Gastroesophageal sphincter (tissue), 4 donors: ENCODE measurements around the gene EFEMP2. TPM values are rescaled to one million over a fixed set of nuclear protein-coding genes. Genes with fewer than 3 reads are reported as not detected.
A peak's percentile ranks its signal among the peaks of the same experiment; 100 is the strongest.

ENCODE experiments used
- ATAC-seq: fragments of 150-250 bp; one replicate; pipeline ENCODE4 v1.9.1; 2016; ENCODE audit warnings: mild to moderate bottlenecking, moderate library complexity
- H3K27ac ChIP-seq, 4 donors: fragments of 200-600 bp; sonication (generic) in 3 of 4; 1 replicate in 3 of 4; 2 replicates in 1 of 4; pipeline ENCODE4 v1.5.1; 2016 to 2019
- H3K27me3 ChIP-seq: fragments of 200-600 bp; sonication (generic); one replicate; pipeline ENCODE4 v1.5.1; 2019
- H3K36me3 ChIP-seq, 2 donors: fragments of 200-600 bp; sonication (generic); one replicate each; pipeline ENCODE4 v1.5.1; 2019; ENCODE audit warnings: control low read depth in 1 of 2
- H3K4me1 ChIP-seq, 3 donors: fragments of 200-600 bp; sonication (generic); 1 replicate in 2 of 3; 2 replicates in 1 of 3; pipeline ENCODE4 v1.5.1; 2016 to 2019; ENCODE audit warnings: control low read depth in 2 of 3
- H3K4me3 ChIP-seq, 2 donors: fragments of 200-600 bp; sonication (generic); one replicate each; pipeline ENCODE4 v1.5.1; 2019; ENCODE audit warnings: mild to moderate bottlenecking in 1 of 2, moderate library complexity in 1 of 2
- H3K9me3 ChIP-seq, 3 donors: fragments of 200-600 bp; sonication (generic); one replicate each; pipeline ENCODE4 v1.5.1; 2017 to 2019; ENCODE audit warnings: control low read depth in 2 of 3
- CTCF ChIP-seq, 4 experiments: fragments of 200-600 bp in 2 of 4; fragments of 450-650 bp in 2 of 4; sonication (generic) in 1 of 4; IDR thresholded peaks; one replicate each; pipeline ENCODE4 v1.5.1; 2017 to 2019; ENCODE audit warnings: antibody characterized with exemption in 4 of 4, mild to moderate bottlenecking in 2 of 4, moderate library complexity in 2 of 4
- EP300 ChIP-seq: sonication (generic); formaldehyde crosslinking; IDR thresholded peaks from one replicate; pipeline ENCODE4 v1.6.1; 2017; ENCODE audit warnings: antibody characterized with exemption, mild to moderate bottlenecking
- POLR2A ChIP-seq, 2 donors: fragments of 450-650 bp; IDR thresholded peaks; one replicate each; pipeline ENCODE4 v1.6.1; 2017; ENCODE audit warnings: antibody characterized with exemption in 2 of 2, mild to moderate bottlenecking in 2 of 2, moderate library complexity in 1 of 2
- POLR2AphosphoS5 ChIP-seq: sonication (generic); formaldehyde crosslinking; IDR thresholded peaks from one replicate; pipeline ENCODE4 v1.6.1; 2017; ENCODE audit warnings: antibody characterized with exemption
- WGBS, 2 donors: methylation state at CpG; one replicate each; pipeline ENCODE4 v1.1.5; 2018; ENCODE audit warnings: low coverage in 1 of 2; 5-methylcytosine and 5-hydroxymethylcytosine counted together
- total RNA-seq, 4 donors: library from RNA; depleted of rRNA; stranded (reverse); fragments of >200 nt; gene quantifications; one replicate each; pipeline ENCODE4 v1.1.0, GENCODE V29; 2016

Gene EFEMP2
- total RNA-seq, 4 donors from 2014 or later, result 55.6 to 92.8 (median 81.2) TPM

- 75 to 100% methylated on average over 2 of the region's 3 CpGs for WGBS, 2 donors
- no peak for ATAC-seq
- peaks cover 0 to 71% (median 44%) of the 10 kb centered on the region in 3 donors for H3K4me1 ChIP-seq
- H3K9me3 ChIP-seq, result no peaks in the 10 kb centered on the region
- H3K27me3 ChIP-seq, result no peaks in the 10 kb centered on the region
- H3K36me3 ChIP-seq, result peaks cover 0 to 24% of the 10 kb centered on the region in 2 donors
- TF ChIP-seq CTCF (IDR thresholded peaks at IDR 0.05) (no peak), EP300 (no peak)
- peak overlapping the region in 1 of 2 donors; percentile 99 for H3K4me3 ChIP-seq
- H3K27ac ChIP-seq, result peak overlapping the region in 3 of 4 donors; percentile 97 to 98 (median 97)
These were observed 44.5 kb upstream of the EFEMP2 start for GRCh38 chr11:65917077-65917433.

- no peak for ATAC-seq
- peak overlapping the region; percentile 66 to 98 (median 97) for H3K27ac ChIP-seq
- peaks cover 0 to 17% of the 10 kb centered on the region in 2 donors for H3K36me3 ChIP-seq
- no peaks in the 10 kb centered on the region for H3K9me3 ChIP-seq
- WGBS, 2 donors, result 60 to 67% methylated on average over 1 to 3 of the region's 7 CpGs
- H3K4me1 ChIP-seq, result peaks cover 0 to 76% (median 50%) of the 10 kb centered on the region in 3 donors
- TF ChIP-seq POLR2AphosphoS5, result no peak
- TF ChIP-seq EP300, result no peak
- no peak for TF ChIP-seq CTCF (IDR thresholded peaks at IDR 0.05)
- TF ChIP-seq POLR2A (IDR thresholded peaks at IDR 0.05), result no peak
- H3K27me3 ChIP-seq, result no peaks in the 10 kb centered on the region
- no peak overlapping the region for H3K4me3 ChIP-seq
These were observed 43.8 kb upstream of the EFEMP2 start for GRCh38 chr11:65916391-65916790.

- Histone ChIP-seq H3K27me3 (no peaks in the 10 kb centered on the region), H3K27ac (peak overlapping the region; percentile 66 to 98 (median 97)), H3K9me3 (no peaks in the 10 kb centered on the region), H3K36me3 (peaks cover 0 to 11% of the 10 kb centered on the region in 2 donors), H3K4me3 (peak overlapping the region in 1 of 2 donors; percentile 8), H3K4me1 (peaks cover 0 to 74% (median 51%) of the 10 kb centered on the region in 3 donors)
- ATAC-seq, result peak; percentile 77
- 0 to 33% methylated on average over 1 to 3 of the region's 13 CpGs for WGBS, 2 donors
- peak; percentile 96 for TF ChIP-seq POLR2AphosphoS5
- no peak for TF ChIP-seq EP300
These were observed 43.2 kb upstream of the EFEMP2 start for GRCh38 chr11:65915821-65916251.

- no peak for TF ChIP-seq CTCF (IDR thresholded peaks at IDR 0.05)
- no peak for TF ChIP-seq POLR2A (IDR thresholded peaks at IDR 0.05)
- no peak for TF ChIP-seq EP300
- no peak for TF ChIP-seq POLR2AphosphoS5
- Histone ChIP-seq H3K4me3 (no peak overlapping the region), H3K27ac (peak overlapping the region; percentile 66 to 98 (median 97)), H3K27me3 (no peaks in the 10 kb centered on the region), H3K4me1 (peaks cover 0 to 69% (median 45%) of the 10 kb centered on the region in 3 donors), H3K9me3 (no peaks in the 10 kb centered on the region), H3K36me3 (peaks cover 0 to 8% of the 10 kb centered on the region in 2 donors)
- whole genome bisulfite sequencing, 2 donors, result 60 to 80% methylated on average over 1 to 4 of the region's 10 CpGs
- ATAC-seq, result no peak
These were observed 42.7 kb upstream of the EFEMP2 start for GRCh38 chr11:65915101-65915820.

GRCh38 chr11:65912845-65913244, 40.2 kb upstream of the EFEMP2 start:
- TF ChIP-seq CTCF (IDR thresholded peaks at IDR 0.05), result no peak
- TF ChIP-seq POLR2A (IDR thresholded peaks at IDR 0.05), result no peak
- no peak for TF ChIP-seq POLR2AphosphoS5
- no peak for TF ChIP-seq EP300
- Histone ChIP-seq H3K4me1 (peaks cover 0 to 60% (median 40%) of the 10 kb centered on the region in 3 donors), H3K9me3 (no peaks in the 10 kb centered on the region), H3K36me3 (peaks cover 0 to 8% of the 10 kb centered on the region in 2 donors), H3K4me3 (no peak overlapping the region), H3K27ac (peak overlapping the region in 2 of 4 donors; percentile 1 to 8), H3K27me3 (no peaks in the 10 kb centered on the region)
- no peak for ATAC-seq
- 31% methylated on average over 2 of the region's 4 CpGs; no CpG with 5 or more reads in 1 of the 2 donors for WGBS, 2 donors
